ENCODE measurements around the gene DDX4. TPM values are rescaled to one million over a fixed set of nuclear protein-coding genes. Genes with fewer than 3 reads are reported as not detected.
A peak's percentile ranks its signal among the peaks of the same experiment; 100 is the strongest.

The DDX4 gene
- total and polyA plus RNA-seq, 9 of the 15 experiments (the other 6 are each of a cell fraction or from before 2014, with no cell fraction given) = not detected

- TF ChIP-seq E2F5 (CRISPR knock-in tag; IDR thresholded peaks at IDR 0.05) = no peak
- TF ChIP-seq ARHGAP35 (IDR thresholded peaks at IDR 0.05; ENCODE audit: partially characterized antibody) = no peak
- no peak for TF ChIP-seq ZEB2 (IDR thresholded peaks at IDR 0.05)
- TF ChIP-seq XRCC5 (IDR thresholded peaks at IDR 0.05; ENCODE audit: low read depth, low read length) = peak; percentile 4; the same call in 1 of the 2 replicates
- no peak for TF ChIP-seq RBM39 (optimal IDR thresholded peaks at IDR 0.05; ENCODE audit: low read depth, low read length)
- TF ChIP-seq ZNF551 (CRISPR knock-in tag; IDR thresholded peaks at IDR 0.05) = no peak
- no peak for TF ChIP-seq MITF (IDR thresholded peaks at IDR 0.05)
- no peak for TF ChIP-seq ZNF174 (CRISPR knock-in tag; IDR thresholded peaks at IDR 0.05)
- TF ChIP-seq, protein P1, sequence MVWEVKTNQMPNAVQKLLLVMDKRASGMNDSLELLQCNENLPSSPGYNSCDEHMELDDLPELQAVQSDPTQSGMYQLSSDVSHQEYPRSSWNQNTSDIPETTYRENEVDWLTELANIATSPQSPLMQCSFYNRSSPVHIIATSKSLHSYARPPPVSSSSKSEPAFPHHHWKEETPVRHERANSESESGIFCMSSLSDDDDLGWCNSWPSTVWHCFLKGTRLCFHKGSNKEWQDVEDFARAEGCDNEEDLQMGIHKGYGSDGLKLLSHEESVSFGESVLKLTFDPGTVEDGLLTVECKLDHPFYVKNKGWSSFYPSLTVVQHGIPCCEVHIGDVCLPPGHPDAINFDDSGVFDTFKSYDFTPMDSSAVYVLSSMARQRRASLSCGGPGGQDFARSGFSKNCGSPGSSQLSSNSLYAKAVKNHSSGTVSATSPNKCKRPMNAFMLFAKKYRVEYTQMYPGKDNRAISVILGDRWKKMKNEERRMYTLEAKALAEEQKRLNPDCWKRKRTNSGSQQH (CRISPR knock-in tag; IDR thresholded peaks at IDR 0.05) = no peak
- TF ChIP-seq ZNF3 (CRISPR knock-in tag; IDR thresholded peaks at IDR 0.05) = no peak
- no peak for TF ChIP-seq MTA2 (IDR thresholded peaks at IDR 0.05; ENCODE audit: low read depth)
- no peak for TF ChIP-seq RFX1 (IDR thresholded peaks at IDR 0.05)
- TF ChIP-seq SIX5 (IDR thresholded peaks at IDR 0.05; ENCODE audit: borderline replicate concordance in 1 of 2, insufficient read depth in 1 of 2, low read depth in 1 of 2, low read length in 2 of 2) = peak; percentile 79 to 85
- TF ChIP-seq SMARCE1 (IDR thresholded peaks at IDR 0.05) = peak; percentile 31; the same call in 1 of the 2 replicates
- no peak for TF ChIP-seq NFE2 (IDR thresholded peaks at IDR 0.05; ENCODE audit: low read depth)
- no peak for TF ChIP-seq SNRNP70 (optimal IDR thresholded peaks at IDR 0.05; ENCODE audit: low read depth, low read length)
- peak; percentile 56; the same call in 1 of the 2 replicates for TF ChIP-seq PML (IDR thresholded peaks at IDR 0.05; ENCODE audit: low read length)
- no peak for TF ChIP-seq ZNF280B (CRISPR knock-in tag; IDR thresholded peaks at IDR 0.05)
- no peak for TF ChIP-seq CREBBP (IDR thresholded peaks at IDR 0.05; ENCODE audit: low read depth, low read length)
- 0 out of 4 replicates have a peak, but pooled peaks of 1 of the 2 experiments have one; percentile 19 for TF ChIP-seq TBL1XR1 (IDR thresholded peaks at IDR 0.05; ENCODE audit: low read length in 2 of 2)
- no peak for TF ChIP-seq ZBTB17 (CRISPR knock-in tag; IDR thresholded peaks at IDR 0.05)
- TF ChIP-seq SLC30A9 (CRISPR knock-in tag; IDR thresholded peaks at IDR 0.05) = no peak
These were observed 25.6 kb upstream of the DDX4 start, which contains the start of gene SLC38A9 (continued) for GRCh38 chr5:55712023-55712859.
